ENCODE results near the gene CAMK2B.
"Not testable (repeated sequence)": the region's sequence is repeated elsewhere in the genome, so short reads cannot be mapped to it uniquely, and the experiment has no call there.

CAMK2B gene

DNA sequence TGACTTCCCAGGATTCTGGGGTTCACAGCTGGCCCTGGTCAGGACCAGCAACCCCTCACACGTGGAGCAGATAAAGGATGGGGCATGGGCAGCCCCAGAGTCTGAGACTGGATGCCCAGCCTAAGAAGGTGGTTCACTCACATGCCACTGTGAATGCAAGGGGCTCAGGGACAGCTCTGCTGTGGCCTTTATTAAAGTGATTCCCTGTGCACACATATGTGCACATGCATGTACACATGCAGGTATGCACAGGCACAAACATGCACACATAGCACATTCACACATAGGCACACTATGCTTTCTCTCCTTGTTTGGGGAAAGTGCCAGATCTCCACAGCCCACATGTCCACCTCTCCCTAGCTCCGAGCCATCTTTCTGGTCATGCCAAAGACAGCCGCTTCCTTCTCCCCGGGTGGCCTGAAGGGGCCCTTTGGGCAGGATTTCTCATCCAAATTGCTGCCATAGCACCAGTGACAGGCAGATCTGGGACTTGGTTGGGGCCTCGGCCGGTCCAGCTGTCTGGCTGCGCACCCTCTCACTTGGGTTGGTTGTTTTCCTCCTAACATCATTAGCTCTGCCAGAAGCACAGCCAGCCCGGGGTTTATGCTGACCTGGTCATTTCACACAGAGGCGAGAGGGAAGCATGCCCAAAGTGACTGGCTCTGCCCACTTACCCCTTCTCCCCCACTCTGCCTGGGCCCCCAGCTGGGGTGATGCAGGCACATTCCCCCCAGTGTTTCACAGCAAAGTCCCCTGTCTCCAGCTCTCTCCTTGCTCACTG, 137.6 kb downstream of the CAMK2B start:
- ATAC-seq: no peak

GRCh38 chr7:44186736-44187135, 138.7 kb downstream of the CAMK2B start:
- ATAC-seq: no peak

DNA sequence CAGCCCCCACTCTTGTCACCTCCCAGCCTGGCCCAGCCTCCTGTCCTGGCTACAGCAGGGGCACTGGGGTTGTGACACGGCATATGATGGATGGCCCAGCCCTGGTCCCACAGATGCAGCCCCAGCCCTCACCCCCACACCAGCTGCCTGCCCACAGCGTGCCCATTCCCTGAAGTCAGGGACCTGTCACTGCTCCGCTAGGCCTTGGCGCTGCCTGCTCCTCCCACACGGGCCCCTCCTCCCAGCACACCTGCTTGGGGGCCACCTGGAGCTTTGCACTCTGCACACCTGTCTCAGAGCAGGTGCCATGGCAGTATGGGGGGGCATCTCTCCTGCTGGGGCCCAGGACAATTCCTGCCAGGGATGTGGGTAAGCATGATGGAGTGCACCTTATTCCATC, 139.7 kb downstream of the CAMK2B start:
- no peak for ATAC-seq

DNA sequence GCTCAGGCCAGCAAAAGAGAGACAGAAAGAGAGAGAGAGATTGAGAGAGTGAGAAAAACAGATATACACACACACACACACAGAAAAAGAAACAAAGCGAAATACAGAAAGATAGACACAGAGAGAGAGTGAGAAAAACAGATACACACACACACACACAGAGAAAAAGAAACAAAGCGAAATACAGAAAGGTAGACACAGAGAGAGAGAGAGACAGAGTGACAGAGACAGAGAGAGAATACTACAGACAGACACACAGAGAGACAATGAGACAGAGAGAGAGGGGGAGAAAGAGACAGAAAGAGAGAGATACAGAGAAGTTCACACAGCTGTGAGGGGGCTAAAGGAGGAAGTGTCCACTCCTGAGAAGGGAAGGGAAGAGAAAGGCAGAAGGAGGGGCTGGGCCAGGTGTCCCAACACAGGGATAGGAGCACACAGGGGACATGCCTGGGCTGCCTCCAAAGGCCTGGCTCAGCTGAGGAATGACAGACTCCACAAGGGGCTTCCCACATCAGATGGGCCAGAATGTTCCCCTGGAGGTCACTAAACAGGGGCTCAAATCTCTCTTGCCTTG, 140.4 kb downstream of the CAMK2B start:
- ATAC-seq: no peak

DNA sequence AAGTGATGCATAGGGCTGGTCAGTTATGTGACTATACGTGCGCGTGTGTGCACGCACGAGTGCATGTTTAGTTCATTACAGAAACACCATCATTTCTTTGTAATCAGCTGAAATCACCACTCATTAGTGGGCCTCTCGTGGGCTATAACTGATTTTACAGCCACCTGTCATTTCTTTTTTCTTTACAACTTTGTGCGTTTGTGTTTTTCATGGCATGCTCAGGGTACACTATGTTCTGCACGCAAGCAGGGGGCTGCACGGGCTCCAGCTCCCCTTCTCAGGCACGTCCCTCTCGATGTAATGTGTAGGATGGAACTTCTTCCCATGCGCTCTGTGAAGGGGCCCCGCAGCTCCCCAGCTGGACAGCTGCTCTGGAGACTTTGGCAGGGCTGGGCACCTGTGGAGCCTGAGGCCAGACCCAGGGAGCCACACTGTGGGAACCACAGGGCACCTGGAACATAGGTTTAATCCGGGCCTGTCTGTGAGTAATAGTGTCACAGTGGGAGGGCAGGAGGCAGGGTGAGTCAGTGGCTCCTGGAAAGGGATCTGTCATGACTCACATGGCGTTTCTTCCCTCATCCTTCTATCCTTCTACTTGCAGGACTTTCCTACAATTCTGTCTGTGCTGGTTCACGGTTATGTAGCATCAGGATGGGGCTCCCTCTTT, 141.1 kb downstream of the CAMK2B start:
- no peak for ATAC-seq

DNA sequence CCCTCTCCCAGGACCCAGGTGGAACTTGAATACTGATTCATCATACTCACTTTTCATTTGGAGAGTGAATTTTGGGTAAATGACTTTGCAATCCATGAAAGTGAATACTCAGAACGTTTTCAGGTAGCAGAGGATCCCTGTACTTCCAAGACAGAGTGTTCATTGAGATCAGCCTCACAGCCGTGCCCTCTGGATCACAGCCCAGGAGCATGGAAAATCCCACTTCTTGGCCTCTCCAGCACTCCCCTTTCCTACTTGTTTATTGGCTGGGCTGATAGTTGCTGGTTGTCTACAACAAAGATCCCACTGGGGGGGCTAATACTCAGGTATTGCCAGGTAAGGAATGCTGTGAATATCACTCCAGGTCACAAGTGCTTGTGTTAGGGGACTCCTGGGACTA, 142.0 kb downstream of the CAMK2B start:
- no peak for ATAC-seq

GRCh38 chr7:44182827-44183226, 142.6 kb downstream of the CAMK2B start:
- no peak for ATAC-seq

DNA sequence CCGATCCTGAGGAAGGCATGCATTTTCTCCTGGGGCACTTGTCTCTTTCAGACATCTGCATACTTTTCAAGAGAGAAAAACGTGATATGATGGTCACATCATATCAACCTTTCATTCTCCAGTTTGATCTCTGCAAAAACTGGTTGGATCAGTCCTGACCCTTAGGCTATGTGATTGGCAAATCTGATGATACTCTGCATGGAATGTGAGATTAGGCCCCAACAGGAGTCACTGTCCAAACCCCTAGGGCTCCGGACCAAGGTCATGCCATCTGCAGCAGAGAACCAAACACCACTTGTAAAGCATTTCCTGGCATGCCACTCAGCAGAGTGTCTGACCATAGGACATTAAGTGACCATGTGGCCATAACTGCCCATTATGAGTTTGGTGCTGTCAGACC, 144.8 kb downstream of the CAMK2B start:
- ATAC-seq: no peak

GRCh38 chr7:44177570-44178131, 147.7 kb downstream of the CAMK2B start:
- no peak for ATAC-seq

DNA sequence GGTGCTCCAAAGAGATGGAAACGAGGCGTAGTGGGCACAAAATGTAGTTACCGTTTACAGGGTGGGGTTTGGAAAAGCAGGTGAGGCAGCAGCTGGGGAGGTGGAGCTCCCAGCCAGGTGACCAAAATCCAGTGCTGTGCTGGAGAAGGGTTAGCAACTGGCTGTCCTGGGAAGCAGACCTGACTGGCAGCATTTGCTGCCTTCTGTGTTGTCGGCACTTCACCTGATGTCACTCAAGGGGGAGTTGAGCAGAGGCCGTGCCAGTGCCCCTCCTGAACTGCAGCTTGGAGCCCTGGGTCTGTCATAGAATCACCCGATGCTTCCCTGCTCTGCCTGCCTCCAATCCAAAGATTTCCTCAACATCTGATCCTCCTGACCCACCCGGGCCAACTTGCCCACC, 148.9 kb downstream of the CAMK2B start:
- no peak for ATAC-seq

- ATAC-seq: no peak
Observed at GRCh38 chr7:44175730-44176129, 149.7 kb downstream of the CAMK2B start.

DNA sequence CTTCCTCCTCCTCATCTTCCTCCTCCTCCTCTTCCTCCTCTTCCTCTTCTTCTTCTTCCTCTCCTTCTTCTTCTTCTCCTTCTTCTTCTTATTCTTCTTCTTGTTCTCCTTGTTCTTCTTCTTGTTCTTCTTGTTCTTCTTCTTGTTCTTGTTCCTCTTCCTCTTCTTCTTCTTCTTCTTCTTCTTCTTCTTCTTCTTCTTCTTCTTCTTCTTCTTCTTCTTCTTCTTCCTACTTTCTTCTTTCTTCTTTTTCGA, 150.8 kb downstream of the CAMK2B start:
- not testable (repeated sequence) for ATAC-seq

GRCh38 chr7:44173911-44174693, 151.3 kb downstream of the CAMK2B start:
- no peak for ATAC-seq

GRCh38 chr7:44172803-44173424, 152.5 kb downstream of the CAMK2B start:
- no peak for ATAC-seq

GRCh38 chr7:44172352-44172751, 153.0 kb downstream of the CAMK2B start:
- ATAC-seq: no peak

DNA sequence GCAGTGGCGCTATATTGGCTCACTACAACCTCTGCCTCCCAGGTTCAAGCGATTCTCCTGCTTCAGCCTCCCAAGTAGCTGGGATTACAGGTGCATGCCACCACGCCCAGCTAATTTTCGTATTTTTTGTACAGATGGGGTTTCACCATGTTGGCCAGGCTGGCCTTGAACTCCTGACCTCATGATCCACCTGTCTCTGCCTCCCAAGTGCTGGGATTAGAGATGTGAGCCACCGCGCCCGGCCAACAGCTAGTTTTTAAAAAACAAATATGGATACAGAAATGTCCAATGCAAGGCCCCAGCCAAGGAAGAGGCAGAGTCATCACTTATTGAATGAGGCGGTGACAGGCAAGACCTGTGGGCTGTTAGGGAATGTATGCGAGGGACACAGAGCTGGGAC, 153.5 kb downstream of the CAMK2B start:
- ATAC-seq: not testable (repeated sequence)

DNA sequence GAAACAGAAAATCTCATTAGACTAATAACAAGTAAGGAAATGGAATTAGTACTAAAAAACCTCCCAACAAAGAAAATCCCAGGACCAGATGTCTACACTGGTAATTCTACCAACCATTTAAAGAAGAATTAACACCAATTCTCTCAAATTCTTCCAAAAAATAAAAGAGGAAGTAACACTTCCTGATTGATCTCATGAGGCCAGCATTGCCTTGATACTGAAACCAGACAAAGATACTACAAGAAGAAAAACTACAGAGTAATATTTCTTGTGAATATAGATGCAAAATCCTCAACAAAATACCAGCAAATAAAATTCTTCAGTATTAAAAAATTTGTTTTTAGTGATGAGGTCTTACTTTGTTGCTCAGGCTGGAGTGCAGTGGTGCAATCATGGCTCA, 157.5 kb downstream of the CAMK2B start:
- ATAC-seq: no peak
